Measurements from ENCODE around the gene SERTAD2.

The SERTAD2 gene

DNA sequence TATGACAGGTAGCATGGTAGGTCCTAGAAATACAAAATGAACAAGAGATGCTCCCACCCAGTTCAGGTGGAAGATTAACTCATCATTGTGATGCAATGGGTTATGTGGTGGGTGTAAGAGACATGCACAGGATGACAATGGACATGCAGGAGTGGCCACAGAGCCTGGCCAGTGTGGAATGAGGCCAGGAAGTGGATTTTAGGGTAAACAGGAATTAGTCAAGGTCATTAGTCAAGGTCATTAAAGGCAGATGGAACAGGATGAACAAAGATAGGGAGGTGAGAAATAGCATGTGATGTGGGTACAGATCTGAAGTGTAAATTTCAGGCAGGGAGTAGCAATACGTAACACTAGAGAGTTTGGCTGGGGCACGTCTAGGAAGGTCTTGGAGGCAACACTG, 15.6 kb upstream of the SERTAD2 start:
- TF ChIP-seq, protein P1, sequence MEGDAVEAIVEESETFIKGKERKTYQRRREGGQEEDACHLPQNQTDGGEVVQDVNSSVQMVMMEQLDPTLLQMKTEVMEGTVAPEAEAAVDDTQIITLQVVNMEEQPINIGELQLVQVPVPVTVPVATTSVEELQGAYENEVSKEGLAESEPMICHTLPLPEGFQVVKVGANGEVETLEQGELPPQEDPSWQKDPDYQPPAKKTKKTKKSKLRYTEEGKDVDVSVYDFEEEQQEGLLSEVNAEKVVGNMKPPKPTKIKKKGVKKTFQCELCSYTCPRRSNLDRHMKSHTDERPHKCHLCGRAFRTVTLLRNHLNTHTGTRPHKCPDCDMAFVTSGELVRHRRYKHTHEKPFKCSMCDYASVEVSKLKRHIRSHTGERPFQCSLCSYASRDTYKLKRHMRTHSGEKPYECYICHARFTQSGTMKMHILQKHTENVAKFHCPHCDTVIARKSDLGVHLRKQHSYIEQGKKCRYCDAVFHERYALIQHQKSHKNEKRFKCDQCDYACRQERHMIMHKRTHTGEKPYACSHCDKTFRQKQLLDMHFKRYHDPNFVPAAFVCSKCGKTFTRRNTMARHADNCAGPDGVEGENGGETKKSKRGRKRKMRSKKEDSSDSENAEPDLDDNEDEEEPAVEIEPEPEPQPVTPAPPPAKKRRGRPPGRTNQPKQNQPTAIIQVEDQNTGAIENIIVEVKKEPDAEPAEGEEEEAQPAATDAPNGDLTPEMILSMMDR (IDR thresholded peaks at IDR 0.05) = no peak

DNA sequence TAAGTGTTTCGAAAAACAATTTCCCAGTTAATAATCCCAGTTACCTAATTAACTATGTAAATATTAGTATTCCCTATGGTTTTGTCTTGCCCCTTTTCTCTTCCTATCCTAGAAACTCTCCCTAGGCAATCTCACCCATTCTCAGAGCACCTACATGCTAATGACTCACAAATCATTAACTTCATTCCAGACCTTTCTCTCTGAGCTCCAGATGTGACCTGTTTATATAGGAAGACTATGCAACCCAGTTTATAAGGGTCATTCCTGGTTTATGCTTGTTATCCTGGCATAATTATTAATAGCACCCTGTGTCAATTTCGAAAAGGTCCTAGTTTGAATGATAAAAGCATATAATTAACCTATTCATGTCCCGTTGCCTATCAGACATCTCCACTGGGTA, 14.8 kb upstream of the SERTAD2 start:
- TF ChIP-seq, protein P1 (IDR thresholded peaks at IDR 0.05) = no peak

DNA sequence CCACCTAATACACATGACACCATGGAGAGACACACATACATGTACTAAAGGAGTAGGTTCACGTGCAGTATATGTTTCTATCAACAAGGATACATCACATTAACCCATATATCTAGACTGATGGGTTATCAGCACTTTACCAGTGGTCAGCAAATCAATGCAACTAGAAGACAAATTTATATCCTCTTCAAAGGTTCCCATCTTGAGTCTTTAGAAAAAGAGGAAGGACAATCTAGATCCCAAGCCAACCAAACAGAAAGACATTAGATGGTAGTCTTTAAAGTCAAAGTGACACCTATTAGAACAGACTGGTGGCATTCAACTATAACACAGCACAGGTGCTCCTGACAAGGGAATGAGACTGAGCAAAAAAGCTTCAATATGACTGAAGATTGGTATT, 13.8 kb upstream of the SERTAD2 start:
- TF ChIP-seq, protein P1 (IDR thresholded peaks at IDR 0.05) = no peak

DNA sequence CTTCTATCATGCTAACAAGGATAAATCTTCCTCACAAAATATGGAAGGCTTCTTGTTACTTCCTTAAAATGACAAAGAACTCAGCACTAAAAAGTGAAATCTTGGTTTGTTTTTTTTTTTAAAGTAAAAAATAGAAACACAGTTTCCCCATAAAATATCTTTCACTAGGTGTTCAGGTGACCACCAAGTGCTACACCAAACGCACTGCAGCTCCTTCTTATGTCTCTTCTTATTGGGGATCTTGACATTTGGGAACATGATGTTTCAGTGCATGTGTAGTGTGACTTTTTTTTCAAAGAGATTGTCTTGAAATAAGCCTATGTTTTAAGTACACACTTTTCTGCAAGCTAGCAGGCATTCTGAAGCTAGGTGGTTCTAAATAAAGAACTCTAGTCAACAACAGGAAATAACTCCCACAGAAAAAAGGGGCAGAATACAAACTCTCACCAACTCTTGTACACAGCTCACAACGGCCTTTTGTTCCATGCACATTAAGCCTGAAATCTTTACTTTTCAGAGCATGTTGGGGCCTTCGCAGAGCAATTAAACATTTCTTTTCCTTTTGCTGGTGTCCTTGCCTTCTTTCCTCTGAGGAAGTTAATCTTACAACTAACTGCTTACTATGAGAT, 13.2 kb upstream of the SERTAD2 start:
- TF ChIP-seq, protein P1 (IDR thresholded peaks at IDR 0.05) = no peak

DNA sequence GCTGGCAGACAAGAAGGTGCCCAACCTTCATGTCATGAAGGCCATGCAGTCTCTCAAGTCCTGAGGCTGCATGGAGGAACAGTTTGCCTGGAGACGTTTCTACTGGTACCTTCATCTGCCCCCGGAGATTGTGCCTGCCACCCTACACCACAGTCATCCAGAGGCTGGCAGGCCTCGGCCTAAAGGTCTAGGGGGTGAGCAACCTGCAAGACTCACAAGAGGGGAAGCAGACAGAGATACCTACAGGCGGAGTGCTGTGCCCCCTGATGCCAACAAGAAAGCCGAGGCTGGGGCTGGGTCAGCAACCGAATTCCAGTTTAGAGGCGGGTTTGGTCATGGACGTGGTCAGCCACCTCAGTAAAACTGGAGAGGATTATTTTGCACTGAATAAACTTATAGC, 12.0 kb upstream of the SERTAD2 start:
- TF ChIP-seq, protein P1 (IDR thresholded peaks at IDR 0.05) = no peak

DNA sequence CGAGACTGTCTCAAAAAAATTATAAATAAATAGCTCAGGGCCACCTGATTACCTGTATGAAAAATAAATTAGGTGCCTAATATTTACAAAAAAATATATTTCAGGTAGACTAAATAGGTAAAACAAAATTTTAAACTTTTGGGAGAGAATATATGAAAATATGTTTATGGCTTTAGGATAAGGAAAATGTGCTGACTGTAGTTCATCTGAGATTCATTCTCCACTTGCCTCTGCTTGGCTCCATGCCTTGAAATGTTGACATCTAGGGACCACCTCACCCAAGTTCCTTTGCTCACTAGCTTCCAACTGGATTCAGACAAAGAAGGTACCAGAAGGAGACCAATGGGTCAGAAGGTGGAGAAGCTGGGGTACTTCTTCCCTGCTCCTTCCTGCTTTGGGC, 9.7 kb upstream of the SERTAD2 start:
- TF ChIP-seq, protein P1 (IDR thresholded peaks at IDR 0.05) = no peak

DNA sequence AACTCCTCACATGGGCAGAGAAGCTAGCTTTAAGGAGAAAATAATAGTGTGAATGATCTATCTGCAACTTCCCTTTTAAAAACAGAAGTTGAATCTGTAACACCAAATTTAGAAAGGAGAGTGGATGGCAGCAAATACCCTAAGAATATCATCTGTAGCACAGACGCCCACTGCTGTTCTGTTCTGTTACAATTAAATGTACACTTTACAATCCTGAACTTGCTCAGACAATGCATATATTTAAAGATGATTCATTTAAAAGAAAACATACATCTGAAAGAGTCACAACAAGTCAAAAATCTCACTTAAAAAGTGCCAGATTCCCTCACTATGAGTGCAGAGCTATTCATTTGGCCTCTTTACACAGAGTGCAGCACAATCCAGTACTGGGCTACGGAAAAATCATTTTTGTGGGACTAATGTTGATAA, 8.0 kb upstream of the SERTAD2 start:
- TF ChIP-seq, protein P1 (IDR thresholded peaks at IDR 0.05) = no peak

DNA sequence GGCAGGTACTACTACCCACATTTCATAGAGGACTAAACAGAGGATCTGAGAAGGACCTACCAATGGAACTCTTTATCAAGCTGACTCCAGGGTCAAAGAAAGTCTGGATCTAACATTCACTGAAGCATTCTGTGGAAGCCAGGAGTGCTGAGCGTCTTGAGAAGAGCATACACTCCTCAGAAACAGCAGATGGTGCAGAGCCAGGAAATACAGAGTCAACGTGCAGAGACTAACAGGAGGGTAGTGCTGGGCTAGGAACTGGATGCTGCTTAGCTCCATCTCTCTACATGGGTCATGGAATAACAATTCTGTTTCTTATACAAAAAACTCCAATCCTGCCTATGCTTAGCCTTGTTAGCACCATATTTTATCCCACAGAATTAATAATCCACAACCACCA, 5.5 kb upstream of the SERTAD2 start:
- TF ChIP-seq, protein P1 (IDR thresholded peaks at IDR 0.05) = no peak

Measured in LNCAP (cell line).